Mesenchymal stem cell (in vitro differentiated cells and primary cell): ENCODE results near the gene NEDD8.

Experiments
- DNase-seq: peaks from one replicate; pipeline ENCODE4 v3.0.0-alpha.2; 2013
- H2AFZ ChIP-seq: one replicate; pipeline ENCODE4 v1.6.1; 2013; ENCODE audit warnings: low read depth, mild to moderate bottlenecking, control low read depth, inconsistent platforms, low read length, moderate library complexity
- H2AK5ac ChIP-seq: 2 replicates; pipeline ENCODE4 v1.6.1; 2013; ENCODE audit warnings: low read length, moderate library complexity, mild to moderate bottlenecking, inconsistent platforms; ENCODE audit not compliant: severe bottlenecking
- H2BK120ac ChIP-seq: one replicate; pipeline ENCODE4 v1.6.1; 2013; ENCODE audit warnings: low read depth, mild to moderate bottlenecking, inconsistent platforms, low read length, moderate library complexity
- H2BK12ac ChIP-seq, 2 experiments: one replicate each; pipeline ENCODE4 v1.6.1; 2013; ENCODE audit warnings: inconsistent platforms in 2 of 2, low read length in 2 of 2, mild to moderate bottlenecking in 2 of 2, moderate library complexity in 2 of 2, control low read depth in 1 of 2
- H2BK15ac ChIP-seq: one replicate; pipeline ENCODE4 v1.6.1; 2013; ENCODE audit warnings: mild to moderate bottlenecking, low read depth, inconsistent platforms; ENCODE audit not compliant: poor library complexity, severe bottlenecking
- H2BK5ac ChIP-seq: 2 replicates; pipeline ENCODE4 v1.6.1; 2013; ENCODE audit warnings: low read depth, mild to moderate bottlenecking, low read length, control low read depth, inconsistent platforms; ENCODE audit not compliant: poor library complexity, severe bottlenecking
- H3K14ac ChIP-seq, 2 experiments: one replicate each; pipeline ENCODE4 v1.6.1; 2013; ENCODE audit warnings: inconsistent platforms in 2 of 2, low read length in 2 of 2, control low read depth in 1 of 2, mild to moderate bottlenecking in 1 of 2, moderate library complexity in 1 of 2
- H3K18ac ChIP-seq, 2 experiments: one replicate each; pipeline ENCODE4 v1.6.1; 2013; ENCODE audit warnings: inconsistent platforms in 2 of 2, low read length in 2 of 2, control low read depth in 1 of 2, low read depth in 1 of 2, mild to moderate bottlenecking in 1 of 2
- H3K23ac ChIP-seq, 2 experiments: one replicate each; pipeline ENCODE4 v1.6.1; 2013; ENCODE audit warnings: inconsistent platforms in 2 of 2, low read length in 2 of 2, mild to moderate bottlenecking in 2 of 2, moderate library complexity in 2 of 2, control low read depth in 1 of 2
- H3K27ac ChIP-seq: 2 replicates; pipeline ENCODE4 v1.5.1; 2013; ENCODE audit warnings: mild to moderate bottlenecking, moderate library complexity, low read length, control low read depth, inconsistent platforms; ENCODE audit not compliant: poor library complexity, severe bottlenecking
- H3K27me3 ChIP-seq, 2 experiments: 2 replicates each; pipeline versions ENCODE4 v1.6.1 to v1.7.0; 2013; ENCODE audit warnings: low read length in 2 of 2, mild to moderate bottlenecking in 2 of 2, moderate library complexity in 2 of 2, control low read depth in 1 of 2, inconsistent platforms in 1 of 2; ENCODE audit not compliant: control insufficient read depth in 1 of 2, insufficient read depth in 1 of 2
- H3K36me3 ChIP-seq, 2 experiments: 2 replicates each; pipeline versions ENCODE4 v1.6.1 to v1.7.0; 2013; ENCODE audit warnings: low read length in 2 of 2, control low read depth in 1 of 2, inconsistent platforms in 1 of 2, low read depth in 1 of 2, mild to moderate bottlenecking in 1 of 2; ENCODE audit not compliant: insufficient read depth in 2 of 2, control insufficient read depth in 1 of 2
- H3K4ac ChIP-seq, 2 experiments: one replicate each; pipeline ENCODE4 v1.6.1; 2013; ENCODE audit warnings: inconsistent platforms in 2 of 2, low read length in 2 of 2, mild to moderate bottlenecking in 2 of 2, moderate library complexity in 2 of 2, control low read depth in 1 of 2, low read depth in 1 of 2
- H3K4me1 ChIP-seq: 2 replicates; pipeline ENCODE4 v1.6.1; 2013; ENCODE audit warnings: low read depth, low read length, control low read depth; ENCODE audit not compliant: control insufficient read depth, insufficient read depth
- H3K4me2 ChIP-seq: 2 replicates; pipeline ENCODE4 v1.6.1; 2013; ENCODE audit warnings: low read length, mild to moderate bottlenecking, inconsistent platforms; ENCODE audit not compliant: poor library complexity, severe bottlenecking
- H3K4me3 ChIP-seq, 2 experiments: 2 replicates each; pipeline versions ENCODE4 v1.5.1 to v1.7.0; 2013; ENCODE audit warnings: low read length in 2 of 2, mild to moderate bottlenecking in 2 of 2, control low read depth in 1 of 2, low read depth in 1 of 2; ENCODE audit not compliant: insufficient read depth in 1 of 2
- H3K79me1 ChIP-seq: replicated peaks from 2 replicates; pipeline ENCODE4 v1.6.1; 2013; ENCODE audit warnings: mild to moderate bottlenecking, control low read depth, low read length, inconsistent platforms; ENCODE audit not compliant: poor library complexity, severe bottlenecking
- H3K9ac ChIP-seq: 2 replicates; pipeline ENCODE4 v1.7.0; 2013; ENCODE audit warnings: mild to moderate bottlenecking, low read length, moderate library complexity
- H3K9me3 ChIP-seq: 2 replicates; pipeline ENCODE4 v1.7.0; 2013; ENCODE audit warnings: mild to moderate bottlenecking, low read length; ENCODE audit not compliant: control insufficient read depth
- H4K8ac ChIP-seq: one replicate; pipeline ENCODE4 v1.6.1; 2013; ENCODE audit warnings: inconsistent platforms, mild to moderate bottlenecking, low read length, moderate library complexity
- H4K91ac ChIP-seq: one replicate; pipeline ENCODE4 v1.6.1; 2013; ENCODE audit warnings: mild to moderate bottlenecking, low read length, inconsistent platforms
- WGBS: methylation state at CpG from one replicate; pipeline ENCODE4 v1.1.7; 2013; ENCODE audit warnings: mixed read lengths; 5-methylcytosine and 5-hydroxymethylcytosine counted together

Gene NEDD8

GRCh38 chr14:24260026-24260779, 28.0 kb upstream of the NEDD8 start:
- Histone ChIP-seq H3K4me1 (peaks cover 4% of the 10 kb centered on the region), H2BK120ac (no peak overlapping the region), H4K91ac (no peak overlapping the region), H3K79me1 (no peaks in the 10 kb centered on the region), H3K14ac (no peak overlapping the region), H2BK12ac (no peak overlapping the region), H3K18ac (no peak overlapping the region), H3K9ac (no peak overlapping the region), H4K8ac (no peak overlapping the region), H3K4me3 (no peak overlapping the region), H3K9me3 (no peaks in the 10 kb centered on the region), H2BK5ac (no peak overlapping the region), H3K27me3 (no peaks in the 10 kb centered on the region), H2AK5ac (no peak overlapping the region), H3K4me2 (no peak overlapping the region), H3K23ac (no peak overlapping the region), H2AFZ (no peak overlapping the region), H2BK15ac (no peak overlapping the region), H3K4ac (no peak overlapping the region), H3K36me3 (peaks cover 14 to 41% of the 10 kb centered on the region in 2 experiments), H3K27ac (no peak overlapping the region)
- WGBS, result 90% methylated on average over 16 of the region's 16 CpGs
- no peak for DNase-seq

- no peaks in the 10 kb centered on the region for H3K79me1 ChIP-seq
- H4K8ac ChIP-seq, result no peak overlapping the region
- H4K91ac ChIP-seq, result peak overlapping the region; percentile 43
- H2BK5ac ChIP-seq, result no peak overlapping the region
- no peak overlapping the region for H3K27ac ChIP-seq
- 90% methylated on average over 14 of the region's 16 CpGs for WGBS
- H3K4me3 ChIP-seq, result no peak overlapping the region
- H3K4me2 ChIP-seq, result no peak overlapping the region
- peaks cover 4% of the 10 kb centered on the region for H3K4me1 ChIP-seq
- no peak overlapping the region for H3K18ac ChIP-seq
- no peak overlapping the region for H3K23ac ChIP-seq
- H3K4ac ChIP-seq, result no peak overlapping the region
- H3K9me3 ChIP-seq, result no peaks in the 10 kb centered on the region
- H3K14ac ChIP-seq, result no peak overlapping the region
- H3K27me3 ChIP-seq, result no peaks in the 10 kb centered on the region
- H2AK5ac ChIP-seq, result no peak overlapping the region
- no peak for DNase-seq
- no peak overlapping the region for H2AFZ ChIP-seq
- H2BK120ac ChIP-seq, result no peak overlapping the region
- no peak overlapping the region for H3K9ac ChIP-seq
- H3K36me3 ChIP-seq, result peaks cover 14 to 41% of the 10 kb centered on the region in 2 experiments
- H2BK12ac ChIP-seq, result no peak overlapping the region
- no peak overlapping the region for H2BK15ac ChIP-seq
Observed at GRCh38 chr14:24259282-24260025, 27.3 kb upstream of the NEDD8 start.

GRCh38 chr14:24258548-24259265, 26.5 kb upstream of the NEDD8 start:
- Histone ChIP-seq H4K91ac (no peak overlapping the region), H3K79me1 (no peaks in the 10 kb centered on the region), H3K9ac (no peak overlapping the region), H3K9me3 (no peaks in the 10 kb centered on the region), H3K36me3 (peaks cover 18 to 38% of the 10 kb centered on the region in 2 experiments), H2BK12ac (no peak overlapping the region), H3K4me3 (no peak overlapping the region), H3K27me3 (no peaks in the 10 kb centered on the region), H3K18ac (no peak overlapping the region), H3K4me1 (peaks cover 4% of the 10 kb centered on the region), H2BK15ac (no peak overlapping the region), H4K8ac (no peak overlapping the region), H2BK120ac (no peak overlapping the region), H2AFZ (no peak overlapping the region), H3K27ac (no peak overlapping the region), H3K14ac (no peak overlapping the region), H3K4ac (no peak overlapping the region), H2BK5ac (no peak overlapping the region), H3K4me2 (no peak overlapping the region), H3K23ac (no peak overlapping the region), H2AK5ac (no peak overlapping the region)
- WGBS, result 96% methylated on average over 17 of the region's 18 CpGs
- no peak for DNase-seq

DNA sequence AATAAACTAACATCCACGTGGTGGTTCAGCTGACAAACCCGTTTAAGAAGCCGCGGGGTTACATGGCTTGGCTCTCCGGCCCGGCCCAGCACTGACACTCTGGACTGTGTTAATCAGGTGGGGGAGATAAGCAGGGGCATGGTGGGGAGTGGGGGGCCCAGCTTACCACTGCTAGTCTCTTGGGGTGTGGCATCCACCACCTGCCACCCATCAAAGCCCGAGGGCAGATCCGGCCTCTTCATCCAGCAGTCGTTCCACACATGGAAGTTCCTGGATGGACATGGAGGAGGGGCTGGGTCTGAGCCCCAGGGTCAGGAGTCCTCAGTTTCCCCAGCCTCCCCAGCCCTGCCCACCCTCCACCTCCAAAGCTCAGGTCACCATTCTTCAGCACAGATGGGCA, 26.0 kb upstream of the NEDD8 start:
- no peak overlapping the region for H4K8ac ChIP-seq
- no peak overlapping the region for H2BK120ac ChIP-seq
- no peak for DNase-seq
- 90% methylated on average over 9 of the region's 9 CpGs for WGBS
- H3K4ac ChIP-seq, result no peak overlapping the region
- no peak overlapping the region for H3K23ac ChIP-seq
- no peak overlapping the region for H3K9ac ChIP-seq
- no peaks in the 10 kb centered on the region for H3K27me3 ChIP-seq
- H2BK5ac ChIP-seq, result no peak overlapping the region
- no peaks in the 10 kb centered on the region for H3K9me3 ChIP-seq
- no peak overlapping the region for H3K18ac ChIP-seq
- no peak overlapping the region for H3K4me3 ChIP-seq
- no peak overlapping the region for H2BK12ac ChIP-seq
- H2AK5ac ChIP-seq, result no peak overlapping the region
- H3K4me1 ChIP-seq, result peaks cover 4% of the 10 kb centered on the region
- no peak overlapping the region for H3K4me2 ChIP-seq
- H3K14ac ChIP-seq, result no peak overlapping the region
- H3K79me1 ChIP-seq, result no peaks in the 10 kb centered on the region
- H4K91ac ChIP-seq, result no peak overlapping the region
- peaks cover 18 to 42% of the 10 kb centered on the region in 2 experiments for H3K36me3 ChIP-seq
- H3K27ac ChIP-seq, result no peak overlapping the region
- H2BK15ac ChIP-seq, result no peak overlapping the region
- no peak overlapping the region for H2AFZ ChIP-seq
